AG09319 (cell line): Measurements from ENCODE around the gene IDH3A.

ENCODE experiments used
- DNase-seq: peaks from one replicate; pipeline ENCODE4 v3.0.0-alpha.2; 2010; ENCODE audit warnings: low read depth; ENCODE audit errors: extremely low read depth
- TF ChIP-seq, protein P1 (sequence below): IDR thresholded peaks from 2 replicates; pipeline ENCODE4 v1.5.1; 2011; ENCODE audit warnings: low read depth, mild to moderate bottlenecking, inconsistent platforms, low read length, moderate library complexity

Gene IDH3A

GRCh38 chr15:78129751-78130287 lies 19.3 kb upstream of the IDH3A start:
- TF ChIP-seq, protein P1, sequence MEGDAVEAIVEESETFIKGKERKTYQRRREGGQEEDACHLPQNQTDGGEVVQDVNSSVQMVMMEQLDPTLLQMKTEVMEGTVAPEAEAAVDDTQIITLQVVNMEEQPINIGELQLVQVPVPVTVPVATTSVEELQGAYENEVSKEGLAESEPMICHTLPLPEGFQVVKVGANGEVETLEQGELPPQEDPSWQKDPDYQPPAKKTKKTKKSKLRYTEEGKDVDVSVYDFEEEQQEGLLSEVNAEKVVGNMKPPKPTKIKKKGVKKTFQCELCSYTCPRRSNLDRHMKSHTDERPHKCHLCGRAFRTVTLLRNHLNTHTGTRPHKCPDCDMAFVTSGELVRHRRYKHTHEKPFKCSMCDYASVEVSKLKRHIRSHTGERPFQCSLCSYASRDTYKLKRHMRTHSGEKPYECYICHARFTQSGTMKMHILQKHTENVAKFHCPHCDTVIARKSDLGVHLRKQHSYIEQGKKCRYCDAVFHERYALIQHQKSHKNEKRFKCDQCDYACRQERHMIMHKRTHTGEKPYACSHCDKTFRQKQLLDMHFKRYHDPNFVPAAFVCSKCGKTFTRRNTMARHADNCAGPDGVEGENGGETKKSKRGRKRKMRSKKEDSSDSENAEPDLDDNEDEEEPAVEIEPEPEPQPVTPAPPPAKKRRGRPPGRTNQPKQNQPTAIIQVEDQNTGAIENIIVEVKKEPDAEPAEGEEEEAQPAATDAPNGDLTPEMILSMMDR = no peak
- no peak for DNase-seq

DNA sequence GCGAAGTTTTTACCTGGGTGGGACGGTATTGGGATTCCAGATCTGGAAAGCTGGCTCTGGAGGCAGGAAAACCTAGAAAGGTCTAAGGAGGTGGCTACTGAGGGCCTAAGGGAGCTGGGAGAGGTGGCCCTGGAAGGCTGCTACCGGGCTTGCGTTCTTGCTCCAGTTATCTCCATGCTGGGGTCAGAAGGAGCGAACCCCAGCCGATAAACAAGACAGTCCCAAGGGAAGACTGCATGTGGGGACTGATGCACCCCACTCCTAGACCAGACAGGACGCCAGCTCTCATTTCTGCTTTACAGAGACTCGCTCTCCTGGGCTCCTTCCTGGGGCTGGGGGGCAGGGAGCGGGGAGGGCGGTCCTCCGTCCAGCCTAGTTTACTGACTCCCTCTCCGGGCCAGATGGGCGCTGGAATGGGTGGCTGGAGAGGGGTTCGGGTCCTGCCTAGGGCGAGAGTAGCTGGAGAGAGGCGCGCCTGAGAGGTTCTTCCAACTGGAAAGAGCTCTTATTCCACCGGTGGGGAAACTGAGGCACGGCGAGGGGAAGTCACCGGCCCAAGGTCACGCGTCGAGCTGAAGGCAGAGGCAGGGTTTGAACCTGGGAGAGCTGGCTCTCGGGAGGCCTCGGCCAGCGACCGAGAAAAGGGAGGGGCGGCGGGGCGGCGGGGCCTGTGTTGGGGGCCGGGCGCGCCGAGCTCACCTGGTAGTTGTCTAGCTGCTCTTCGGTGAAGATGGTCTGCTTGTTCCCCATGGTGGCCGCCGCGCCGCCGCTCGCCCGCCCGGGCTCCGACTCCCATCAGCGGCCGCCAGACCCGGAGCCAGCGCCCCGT lies 18.5 kb upstream of the IDH3A start:
- TF ChIP-seq, protein P1 = no peak
- no peak for DNase-seq

DNA sequence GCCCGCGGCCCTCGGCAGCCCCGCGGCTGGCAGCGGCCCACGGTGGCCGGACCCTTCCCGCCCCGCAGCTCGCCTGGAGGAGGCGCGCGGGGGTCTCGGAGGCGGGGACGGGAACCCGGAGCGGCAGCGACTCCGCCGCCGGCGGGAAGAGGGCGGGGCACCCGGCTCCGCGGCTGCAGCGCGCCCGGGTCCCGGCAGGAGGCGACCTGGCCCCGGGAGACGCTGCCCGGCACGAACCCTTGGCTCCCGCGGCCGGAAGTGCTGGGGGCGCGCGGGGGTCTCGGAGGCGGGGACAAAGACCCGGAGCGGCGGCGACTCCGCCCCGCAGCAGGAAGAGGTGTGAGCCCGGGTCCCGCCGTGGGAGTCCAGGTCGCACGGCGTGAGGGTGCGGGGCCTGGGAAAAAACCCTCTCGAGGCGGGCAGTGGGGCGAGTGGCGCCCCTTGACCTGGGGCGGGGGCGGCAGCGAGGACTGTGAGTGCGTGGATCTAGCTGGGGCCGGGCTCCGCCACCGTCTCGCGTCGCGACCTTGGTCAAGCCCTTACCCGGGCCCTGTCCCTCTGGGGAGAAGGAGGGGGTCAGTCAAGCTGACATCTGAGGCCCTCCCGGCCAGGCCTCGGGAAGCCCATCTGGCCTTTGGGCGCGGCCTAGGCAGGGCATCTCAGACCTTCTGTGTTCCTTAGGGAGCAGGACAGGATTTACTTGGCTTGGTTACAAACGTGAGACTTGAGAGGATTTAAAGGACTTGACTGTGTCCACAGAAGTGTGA lies 17.7 kb upstream of the IDH3A start, which contains the start of gene CIB2:
CIB2 (minus strand) TSS at position 151 of the 767 bp plus-strand sequence. CDS start 230 bp downstream, outside the sequence.
- DNase-seq = peak; percentile 23
- TF ChIP-seq, protein P1 = peak; percentile 30

- TF ChIP-seq, protein P1 = no peak
- DNase-seq = no peak
Measured at GRCh38 chr15:78133801-78134200, 15.4 kb upstream of the IDH3A start.

GRCh38 chr15:78139578-78139977 lies 9.6 kb upstream of the IDH3A start:
- DNase-seq = no peak
- TF ChIP-seq, protein P1 = no peak

- TF ChIP-seq, protein P1 = no peak
- DNase-seq = no peak
Measured at GRCh38 chr15:78140292-78140691, 8.9 kb upstream of the IDH3A start.
